Sigmoid colon (tissue), 7 donors: ENCODE measurements around the gene ARHGAP33. TPM values are rescaled to one million over a fixed set of nuclear protein-coding genes. Genes with fewer than 3 reads are reported as not detected.

Experiments
- DNase-seq: peaks from one replicate; pipeline ENCODE4 v3.0.0-alpha.2; 2019
- H3K27ac ChIP-seq, 4 donors: fragments of 200-600 bp; sonication (generic); one replicate each; pipeline ENCODE4 v1.5.1; 2016 to 2019; ENCODE audit warnings: mild to moderate bottlenecking in 1 of 4
- H3K27me3 ChIP-seq, 3 donors: fragments of 200-600 bp; sonication (generic); one replicate each; pipeline ENCODE4 v1.5.1; 2019; ENCODE audit warnings: mild to moderate bottlenecking in 1 of 3
- H3K36me3 ChIP-seq, 4 donors: fragments of 200-600 bp; sonication (generic); one replicate each; pipeline ENCODE4 v1.5.1; 2016 to 2019
- H3K4me1 ChIP-seq, 4 donors: fragments of 200-600 bp; sonication (generic); one replicate each; pipeline ENCODE4 v1.5.1; 2017 to 2019
- H3K4me3 ChIP-seq, 4 donors: fragments of 200-600 bp; sonication (generic); one replicate each; pipeline ENCODE4 v1.5.1; 2017 to 2019; ENCODE audit warnings: mild to moderate bottlenecking in 2 of 4, moderate library complexity in 1 of 4
- H3K9me3 ChIP-seq, 4 donors: fragments of 200-600 bp in 3 of 4; sonication (generic) in 3 of 4; one replicate each; pipeline versions ENCODE4 v1.5.1 to v1.6.1; 2013 to 2019
- CTCF ChIP-seq, 4 experiments: fragments of 450-650 bp in 3 of 4; fragments of 200-600 bp in 1 of 4; IDR thresholded peaks; one replicate each; pipeline ENCODE4 v1.5.1; 2016 to 2019; ENCODE audit warnings: antibody characterized with exemption in 4 of 4, mild to moderate bottlenecking in 3 of 4, moderate library complexity in 2 of 4
- EP300 ChIP-seq, 4 donors: sonication (generic); formaldehyde crosslinking; IDR thresholded peaks; one replicate each; pipeline ENCODE4 v1.6.1; 2017; ENCODE audit warnings: antibody characterized with exemption in 4 of 4
- POLR2A ChIP-seq, 2 donors: fragments of 450-650 bp; IDR thresholded peaks; one replicate each; pipeline ENCODE4 v1.6.1; 2016; ENCODE audit warnings: antibody characterized with exemption in 2 of 2, mild to moderate bottlenecking in 2 of 2, moderate library complexity in 2 of 2
- POLR2AphosphoS5 ChIP-seq, 4 donors: sonication (generic); formaldehyde crosslinking; IDR thresholded peaks; one replicate each; pipeline ENCODE4 v1.6.1; 2017; ENCODE audit warnings: antibody characterized with exemption in 4 of 4
- WGBS, 2 donors: extraction: QIAGEN DNeasy Blood & Tissue Kit; methylation state at CpG; one replicate each; pipeline ENCODE4 v1.1.7; 2013; 5-methylcytosine and 5-hydroxymethylcytosine counted together
- intact Hi-C: fragments of 100-400 bp; cut with DNase I; formaldehyde crosslinking; loops from one replicate; pipeline ENCODE4 v1.15.1; 2023
- polyA plus RNA-seq, 3 donors: library from polyadenylated mRNA; stranded (reverse); fragments of 200-250 nt; gene quantifications; one replicate each; pipeline ENCODE4 v1.2.3, GENCODE V29; 2013
- total RNA-seq, 4 donors: library from RNA; depleted of rRNA; stranded (reverse); fragments of >200 nt; gene quantifications; one replicate each; pipeline ENCODE4 v1.1.0, GENCODE V29; 2016
- donor health status: healthy with polysubstance abuse.
- donor health status: Bipolar disorder and iron deficiency.
- donor health status: healthy.

ARHGAP33 gene
- total and polyA plus RNA-seq, 7 donors = 0.60 to 11.9 (median 6.1) TPM

GRCh38 chr19:35789195-35789977 is 14.0 kb downstream of the ARHGAP33 start:
- no peaks in the 10 kb centered on the region for H3K9me3 ChIP-seq
- H3K27ac ChIP-seq = no peak overlapping the region
- 84 to 88% methylated on average over 11 of the region's 11 CpGs for WGBS, 2 donors
- intact Hi-C loops = no loop called here
- TF ChIP-seq CTCF (IDR thresholded peaks at IDR 0.05) (no peak), POLR2AphosphoS5 (IDR thresholded peaks at IDR 0.05) (no peak)
- H3K4me3 ChIP-seq = no peak overlapping the region
- no peak for DNase-seq
- peaks cover 0 to 10% (median 0%) of the 10 kb centered on the region in 4 donors for H3K36me3 ChIP-seq
- H3K27me3 ChIP-seq = no peaks in the 10 kb centered on the region
- no peaks in the 10 kb centered on the region for H3K4me1 ChIP-seq

DNA sequence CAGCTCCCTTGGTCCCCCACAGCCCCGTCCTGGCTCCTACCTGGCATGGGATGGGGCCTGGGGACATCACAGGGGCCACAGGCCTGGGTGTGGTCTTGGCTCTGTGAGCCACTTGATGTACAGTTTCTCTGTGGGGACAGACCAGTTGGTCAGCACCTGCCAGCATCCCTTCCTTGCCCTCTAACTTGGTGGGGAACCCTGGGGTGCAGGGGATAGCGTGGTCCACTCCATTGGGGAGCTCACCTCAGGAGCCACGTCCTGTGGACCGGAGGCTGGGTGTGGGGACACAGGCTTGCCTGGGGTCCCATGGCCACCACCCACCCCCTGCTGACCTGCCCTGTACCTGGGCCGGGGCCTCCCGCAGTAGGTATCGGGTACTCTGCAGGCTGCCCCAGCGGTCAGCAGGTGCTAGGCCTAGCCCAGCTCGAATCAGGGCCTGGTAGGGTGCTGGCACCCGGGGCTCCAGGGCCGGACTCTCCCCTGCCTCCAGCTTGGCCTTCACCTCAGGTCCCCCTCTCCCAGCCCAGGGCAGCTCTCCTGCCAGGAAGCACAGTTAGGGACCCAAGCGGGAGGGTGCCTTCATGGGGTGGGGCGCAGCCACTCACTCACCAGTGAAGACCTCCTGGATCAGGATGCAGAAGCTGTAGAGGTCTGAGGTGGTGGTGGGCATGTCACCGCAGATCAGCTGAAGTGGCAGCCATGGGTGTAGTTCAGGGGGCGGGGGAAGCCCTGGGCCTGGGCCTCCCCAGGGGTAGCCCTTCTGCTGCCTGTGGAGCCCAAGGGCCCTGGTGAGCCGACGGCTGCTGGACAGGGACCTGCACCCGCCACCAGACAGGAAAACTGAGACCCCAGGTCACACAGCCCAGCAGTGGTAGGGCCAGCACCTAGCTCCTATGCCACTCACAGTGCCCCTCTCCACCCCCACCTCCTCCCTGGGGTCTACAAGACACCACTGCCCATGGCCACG is 14.9 kb downstream of the ARHGAP33 start:
- no peak for DNase-seq
- TF ChIP-seq EP300 (IDR thresholded peaks at IDR 0.05) (no peak), CTCF (IDR thresholded peaks at IDR 0.05) (no peak), POLR2A (IDR thresholded peaks at IDR 0.05) (no peak), POLR2AphosphoS5 (IDR thresholded peaks at IDR 0.05) (no peak)
- no peaks in the 10 kb centered on the region for H3K4me1 ChIP-seq
- H3K9me3 ChIP-seq = no peaks in the 10 kb centered on the region
- H3K27ac ChIP-seq = no peak overlapping the region
- peaks cover 0 to 1% (median 0%) of the 10 kb centered on the region in 3 donors for H3K27me3 ChIP-seq
- H3K36me3 ChIP-seq = peaks cover 0 to 1% (median 0%) of the 10 kb centered on the region in 4 donors
- no peak overlapping the region for H3K4me3 ChIP-seq
- 86 to 91% methylated on average over 19 of the region's 19 CpGs for whole genome bisulfite sequencing, 2 donors
- intact Hi-C loops = no loop called here

DNA sequence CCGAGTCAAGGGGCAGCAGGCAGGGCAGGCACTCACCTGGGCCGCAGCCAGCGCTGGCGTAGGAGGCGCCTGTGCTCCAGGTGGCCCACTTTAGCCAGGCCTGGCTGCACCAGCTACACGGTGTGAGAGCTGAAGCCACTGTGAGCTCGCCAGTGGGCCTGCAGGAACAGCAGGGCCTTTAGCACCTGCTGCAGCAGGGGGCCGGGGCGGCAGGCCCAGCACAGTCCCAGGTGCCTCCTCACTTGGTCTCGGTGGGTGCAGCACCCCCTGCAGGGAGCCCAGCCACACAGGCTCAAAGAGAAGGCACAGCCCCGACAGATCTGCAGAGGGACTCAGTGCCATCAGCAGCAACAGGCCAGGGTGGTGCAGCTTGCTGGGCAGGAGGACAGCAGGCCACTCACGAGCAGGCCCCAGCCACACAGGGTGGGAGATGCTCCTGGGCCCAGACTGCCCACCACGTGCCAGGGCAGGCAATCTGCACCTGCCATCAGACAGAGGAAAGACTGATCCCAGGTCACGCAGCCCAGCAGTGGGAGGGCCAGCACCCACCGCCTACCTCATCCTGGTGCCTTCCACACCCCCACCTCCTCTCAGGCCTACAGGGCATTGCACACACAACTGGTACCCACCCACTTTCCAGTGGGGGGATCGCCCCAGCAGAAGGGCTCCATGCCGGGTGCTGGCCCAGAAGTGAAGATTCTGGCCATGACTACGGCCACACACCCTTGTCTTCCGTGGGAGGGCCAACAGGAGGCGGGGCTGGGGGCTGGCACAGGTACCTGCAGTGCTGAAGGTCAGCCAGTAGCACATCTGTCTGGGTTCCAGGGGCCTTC is 15.8 kb downstream of the ARHGAP33 start:
- H3K36me3 ChIP-seq = no peaks in the 10 kb centered on the region
- no peak for TF ChIP-seq EP300 (IDR thresholded peaks at IDR 0.05)
- TF ChIP-seq POLR2A (IDR thresholded peaks at IDR 0.05) = no peak
- no peak for TF ChIP-seq POLR2AphosphoS5 (IDR thresholded peaks at IDR 0.05)
- no peak for TF ChIP-seq CTCF (IDR thresholded peaks at IDR 0.05)
- DNase-seq = peak; percentile 61
- no peak overlapping the region for H3K27ac ChIP-seq
- 58 to 70% methylated on average over 20 of the region's 20 CpGs for WGBS, 2 donors
- no peaks in the 10 kb centered on the region for H3K4me1 ChIP-seq
- H3K27me3 ChIP-seq = peaks cover 0 to 11% (median 5%) of the 10 kb centered on the region in 3 donors
- intact Hi-C loops = no loop called here
- H3K9me3 ChIP-seq = no peaks in the 10 kb centered on the region
- H3K4me3 ChIP-seq = no peak overlapping the region

GRCh38 chr19:35791814-35792279 is 16.5 kb downstream of the ARHGAP33 start:
- Histone ChIP-seq H3K4me3 (no peak overlapping the region), H3K9me3 (no peaks in the 10 kb centered on the region), H3K4me1 (no peaks in the 10 kb centered on the region), H3K27ac (no peak overlapping the region), H3K27me3 (peaks cover 0 to 17% (median 12%) of the 10 kb centered on the region in 3 donors), H3K36me3 (no peaks in the 10 kb centered on the region)
- TF ChIP-seq EP300 (IDR thresholded peaks at IDR 0.05) = no peak
- WGBS, 2 donors = 80 to 88% methylated on average over 9 of the region's 9 CpGs
- intact Hi-C loops = no loop called here
- no peak for DNase-seq
